ENCODE measurements around the gene CLEC2L. TPM values are rescaled to one million over a fixed set of nuclear protein-coding genes. Genes with fewer than 3 reads are reported as not detected.

Gene CLEC2L
- total and polyA plus RNA-seq, 2 of the 4 experiments (the other 2 are of a cell fraction): not detected

DNA sequence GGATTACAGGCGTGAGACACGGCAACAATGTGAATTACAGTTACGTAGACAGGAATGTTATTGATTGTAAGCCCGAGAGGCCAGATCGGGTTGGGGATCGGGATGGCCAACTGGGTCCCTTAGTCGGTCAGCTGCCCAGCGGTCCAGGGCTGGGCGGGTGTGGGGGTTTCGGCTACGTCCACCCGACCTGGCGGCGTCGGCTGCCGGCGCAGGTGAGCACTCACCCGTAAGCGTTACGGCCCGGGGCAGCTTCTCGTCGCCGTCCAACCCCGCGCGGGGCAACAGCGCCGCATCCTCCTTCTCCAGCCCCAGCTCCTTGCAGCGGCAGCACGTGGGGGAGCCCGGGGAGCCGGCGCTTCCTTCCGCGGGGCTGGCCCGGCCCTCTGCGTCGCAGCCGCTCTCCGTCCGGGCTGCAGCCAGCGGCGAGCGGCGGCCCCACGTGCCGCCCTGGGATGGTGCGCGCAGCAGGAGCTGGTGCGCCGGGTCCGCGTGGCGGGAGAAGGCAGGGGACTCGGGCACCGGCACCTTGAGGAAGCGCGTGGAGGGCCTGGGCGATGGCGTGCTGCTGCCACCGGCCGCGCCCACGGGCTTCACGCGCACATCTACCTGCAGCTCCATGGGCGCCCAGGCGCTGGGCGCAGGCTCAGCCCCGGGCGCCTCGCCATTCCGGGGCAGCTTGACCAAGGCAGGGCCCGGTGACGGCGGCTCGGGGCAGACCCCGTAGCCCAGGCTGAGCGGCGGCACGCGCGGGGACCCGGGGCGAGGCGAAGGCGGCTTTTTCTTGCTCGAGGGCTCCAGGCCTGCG is 40.6 kb upstream of the CLEC2L start:
- dilution Hi-C loops (cut with HindIII; ENCODE audit: low sequenced_read_pairs, unreplicated experiment): no loop called here
- Histone ChIP-seq H2AFZ (replicated peaks; ENCODE audit: low read length, poor library complexity) (peak overlapping the region; percentile 85), H2BK120ac (ENCODE audit: low read depth, low read length) (no peak overlapping the region), H3K9me1 (ENCODE audit: insufficient read depth, low read length) (no peaks in the 10 kb centered on the region), H2AK9ac (replicated peaks; ENCODE audit: low read depth, low read length, poor library complexity) (peak overlapping the region; percentile 50), H3K27me3 (ENCODE audit: control insufficient read depth, insufficient read depth, low read length) (peaks cover 64% of the 10 kb centered on the region), H2BK15ac (ENCODE audit: low read depth, low read length) (no peak overlapping the region), H3K4me3 (ENCODE audit: insufficient read depth, low read depth, low read length) (no peak overlapping the region; the same call in 1 of the 2 replicates), H3K56ac (ENCODE audit: extremely low read depth, insufficient read depth, low read length) (no peak overlapping the region), H4K8ac (ENCODE audit: low read depth in 2 of 2, low read length in 2 of 2) (no peak overlapping the region), H2AK5ac (ENCODE audit: low read depth, low read length) (no peak overlapping the region), H3K4me1 (ENCODE audit: control insufficient read depth, insufficient read depth, low read length) (peaks cover 3% of the 10 kb centered on the region; the same call in 1 of the 2 replicates), H4K91ac (ENCODE audit: insufficient read depth, low read depth, low read length) (no peak overlapping the region), H3K4ac (ENCODE audit: low read depth, low read length) (no peak overlapping the region), H3K36me3 (ENCODE audit: control insufficient read depth, insufficient read depth, low read length) (no peaks in the 10 kb centered on the region), H4K20me1 (ENCODE audit: insufficient read depth, low read length) (peaks cover 5% of the 10 kb centered on the region; the same call in 1 of the 2 replicates), H2BK5ac (ENCODE audit: low read depth, low read length, poor library complexity, severe bottlenecking) (no peak overlapping the region), H3K9ac (ENCODE audit: low read depth, low read length) (no peak overlapping the region), H3K27ac (ENCODE audit: insufficient read depth, low read length) (no peak overlapping the region), H3K14ac (replicated peaks; ENCODE audit: low read depth, low read length) (no peak overlapping the region), H3K18ac (ENCODE audit: low read depth, low read length) (no peak overlapping the region), H3K4me2 (ENCODE audit: low read depth, low read length) (peak overlapping the region; percentile 50), H3K9me3 (ENCODE audit: control insufficient read depth, insufficient read depth, low read length) (no peaks in the 10 kb centered on the region; the same call in 1 of the 2 replicates), H3K79me1 (ENCODE audit: low read depth in 1 of 2, low read length in 2 of 2) (no peaks in the 10 kb centered on the region), H2BK20ac (ENCODE audit: low read depth, low read length) (no peak overlapping the region), H3K23ac (ENCODE audit: low read depth, low read length) (no peak overlapping the region; the same call in 1 of the 2 replicates), H4K5ac (ENCODE audit: low read depth, low read length) (no peak overlapping the region)
- BruUV-seq (replicated peaks): no TSS peak
- 2% methylated on average over 58 of the region's 90 CpGs; no CpG with 5 or more reads in 1 of the 2 experiments for WGBS, 2 experiments (ENCODE audit: extremely low coverage in 2 of 2, insufficient read length in 1 of 2)
- intact Hi-C loops (cut with micrococcal nuclease): no loop called here
- ATAC-seq (ENCODE audit: low read depth) (peak; percentile 76), DNase-seq (no peak)
- ChIA-PET POLR2A (ENCODE audit: unreplicated experiment) (no interaction called here), CTCF (interaction anchor here (0.9 kb wide), 1 partner anchor 17 kb away, joined by 3 read pairs; no protein-coding TSS in a partner anchor)
- peak; percentile 25; the same call in 1 of the 2 replicates for TF ChIP-seq BHLHE40 (IDR thresholded peaks at IDR 0.05; ENCODE audit: low read depth, low read length)
- TF ChIP-seq USF2 (IDR thresholded peaks at IDR 0.05; ENCODE audit: low read depth, low read length): peak; percentile 62; the same call in 1 of the 2 replicates
- no peak for TF ChIP-seq MAZ (IDR thresholded peaks at IDR 0.05; ENCODE audit: borderline replicate concordance, low read depth, low read length)
- in situ Hi-C loops (cut with MboI; ENCODE audit: low sequenced_read_pairs): no loop called here

Measured in IMR-90 (cell line).